Activated gamma-delta T cell treated with Interleukin-2 at 50 U/mL for 16 hours (primary cell): ENCODE measurements around the gene SYNC.
"Not testable (repeated sequence)": the region's sequence is repeated elsewhere in the genome, so short reads cannot be mapped to it uniquely, and the experiment has no call there.

ENCODE experiments used
- DNase-seq: peaks from one replicate; pipeline ENCODE4 v3.0.0-alpha.2; 2020

The SYNC gene

DNA sequence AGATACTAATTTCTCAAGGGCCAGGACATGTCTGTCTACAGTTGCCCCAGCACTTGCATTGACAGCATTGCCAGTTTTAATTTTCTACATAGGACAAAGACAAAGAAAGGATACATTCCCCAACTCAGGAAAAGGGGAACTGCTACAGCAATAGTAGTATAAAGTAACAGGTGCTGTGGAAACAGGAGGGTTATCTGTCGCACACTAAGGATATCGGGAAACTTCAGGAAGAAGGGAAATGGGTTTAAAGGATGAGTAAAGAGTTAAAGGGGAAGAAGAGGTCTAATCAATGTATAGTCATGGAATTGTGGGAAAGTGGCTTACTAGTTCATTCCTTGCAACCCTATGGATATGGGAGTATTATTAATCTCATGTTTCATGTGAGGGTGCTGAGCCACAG, 16.2 kb downstream of the SYNC start:
- DNase-seq, result no peak

DNA sequence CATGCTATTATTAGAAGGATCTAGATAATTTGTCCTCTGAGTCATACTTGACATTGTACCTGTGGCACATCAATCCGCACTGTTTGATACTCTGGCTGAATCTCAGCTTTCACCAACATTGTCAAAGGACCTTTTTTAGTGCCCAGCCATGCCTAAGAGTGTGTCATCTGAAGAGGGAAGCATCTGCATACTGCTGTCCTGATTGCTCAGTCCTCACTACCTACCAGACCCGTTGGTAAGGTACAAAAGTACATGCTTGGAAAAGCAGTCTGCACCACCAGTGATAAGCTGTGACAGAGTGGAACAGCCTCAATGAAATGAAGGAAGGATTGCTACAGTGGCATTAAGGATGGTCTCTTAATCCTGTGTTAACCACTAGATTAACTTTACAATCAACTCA, 17.1 kb downstream of the SYNC start:
- no peak for DNase-seq

DNA sequence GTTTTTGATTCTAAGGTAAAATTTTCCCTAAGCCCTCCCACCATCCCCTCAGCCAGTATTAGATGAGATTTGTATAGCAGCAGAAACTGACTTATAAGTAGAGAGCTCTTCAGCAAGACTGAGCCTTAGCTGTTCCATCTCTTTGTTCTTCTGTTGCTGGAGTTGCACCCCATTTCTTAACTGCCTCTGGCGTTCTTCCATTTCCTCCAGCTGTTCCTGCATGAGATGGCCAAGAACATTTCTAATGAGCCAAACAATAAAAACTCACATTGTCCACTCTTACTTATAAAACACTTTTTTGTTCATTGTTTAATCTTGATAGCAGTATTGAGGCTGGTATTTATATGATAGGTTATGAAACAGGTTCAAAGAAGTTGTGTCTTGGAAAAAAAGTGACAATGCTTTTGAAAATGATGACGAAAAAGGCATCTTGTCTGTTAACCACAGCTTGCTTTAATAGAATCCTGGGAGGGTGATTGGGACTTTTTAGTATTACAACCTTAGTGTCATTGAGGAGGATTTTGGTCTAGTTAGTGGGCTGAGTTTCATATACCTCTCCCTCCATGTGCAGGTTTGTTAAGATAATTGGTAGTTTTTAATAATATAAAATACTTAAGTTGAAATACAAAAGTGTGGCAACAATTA, 18.3 kb downstream of the SYNC start:
- no peak for DNase-seq

DNA sequence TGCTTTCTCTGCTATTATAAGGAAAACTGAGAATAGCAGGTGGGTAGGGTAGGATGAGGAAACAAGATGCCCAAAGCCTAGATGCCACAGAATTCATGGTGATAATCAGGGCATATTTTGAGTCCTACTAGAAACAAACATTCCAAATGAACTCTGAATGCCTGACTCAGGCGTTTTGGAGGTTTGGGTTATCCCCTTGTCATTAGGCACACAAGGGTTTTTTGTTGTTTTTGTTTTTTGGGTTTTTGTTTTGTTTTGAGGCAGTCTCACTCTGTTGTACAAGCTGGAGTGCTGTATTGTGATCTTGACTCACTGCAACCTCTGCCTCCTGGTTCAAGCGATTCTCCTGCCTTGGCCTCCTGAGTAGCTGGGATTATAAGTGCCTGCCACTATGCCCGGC, 19.2 kb downstream of the SYNC start:
- no peak for DNase-seq

DNA sequence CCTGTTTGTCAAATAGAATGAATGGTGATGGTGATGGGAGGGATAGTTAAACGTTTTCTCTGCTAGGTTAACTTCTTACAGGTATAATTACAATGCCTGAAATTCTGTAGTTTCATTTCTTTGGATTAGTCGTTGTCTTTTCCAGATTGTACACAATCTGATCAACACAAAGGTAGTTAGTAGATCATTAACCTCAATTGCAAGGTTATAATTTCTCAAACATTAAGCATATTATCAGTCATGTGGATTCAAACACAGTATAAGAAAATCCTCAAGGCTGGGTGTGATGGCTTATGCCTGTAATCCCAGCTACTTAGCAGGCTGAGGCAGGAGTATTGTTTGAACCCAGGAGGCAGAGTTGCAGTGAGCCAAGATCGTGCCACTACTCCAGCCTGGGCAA, 20.6 kb downstream of the SYNC start:
- DNase-seq, result no peak

DNA sequence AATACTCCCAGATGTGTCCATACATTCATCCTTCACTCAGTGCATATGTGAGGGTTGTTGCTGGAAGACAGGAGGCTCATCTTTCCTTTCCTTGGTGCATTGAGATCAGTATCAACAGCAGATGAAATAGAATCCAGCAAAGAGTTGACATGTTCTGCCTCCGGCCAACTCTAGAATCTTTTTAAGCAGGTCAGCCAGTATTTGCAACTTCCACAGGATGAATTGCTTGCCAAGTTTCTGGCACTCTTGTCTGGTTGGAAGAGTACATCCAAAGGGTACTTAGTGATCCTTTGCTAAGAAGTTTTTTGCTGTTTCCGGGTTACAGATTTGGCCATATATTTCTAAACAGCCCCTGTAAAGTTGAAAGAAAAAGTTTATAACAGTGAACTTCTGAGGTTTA, 21.1 kb downstream of the SYNC start:
- no peak for DNase-seq

DNA sequence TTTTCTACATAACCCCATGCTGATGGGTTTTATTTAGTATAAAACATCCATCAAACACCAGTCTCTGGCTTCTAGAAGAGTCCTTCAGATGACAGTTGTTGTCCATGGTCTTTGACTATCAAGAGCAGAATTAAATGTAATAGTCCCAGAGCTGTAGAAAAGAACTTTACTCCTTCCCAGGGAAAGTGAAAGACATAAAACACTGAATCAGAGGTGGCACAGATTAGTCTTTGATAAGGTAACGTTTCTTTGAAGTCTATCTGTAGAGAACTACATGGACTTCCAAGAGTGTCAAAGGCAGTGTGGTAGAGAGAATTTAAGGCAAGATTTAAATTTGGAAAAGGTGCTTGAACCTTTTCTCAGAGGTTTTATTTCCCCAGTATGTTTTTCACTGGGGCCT, 21.9 kb downstream of the SYNC start:
- DNase-seq, result no peak

DNA sequence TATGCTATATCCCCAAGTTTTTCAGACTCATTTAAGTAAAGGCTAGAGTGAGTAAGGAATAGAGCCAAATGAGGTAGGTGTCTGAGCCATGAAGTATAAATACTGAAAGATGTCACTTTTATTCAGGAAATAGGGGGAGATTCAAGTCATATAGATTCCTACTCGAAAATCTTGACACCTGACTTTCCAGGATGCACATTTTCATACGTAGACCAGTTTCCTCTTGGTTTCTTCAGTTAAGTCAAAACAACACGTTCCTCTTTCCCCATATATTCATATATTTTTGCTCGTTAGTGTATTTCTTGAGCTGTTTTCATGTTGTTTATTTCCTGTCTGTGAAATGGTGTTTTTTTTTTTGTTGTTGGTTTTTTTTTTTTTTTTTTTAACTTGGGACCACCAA, 22.6 kb downstream of the SYNC start:
- DNase-seq, result not testable (repeated sequence)

DNA sequence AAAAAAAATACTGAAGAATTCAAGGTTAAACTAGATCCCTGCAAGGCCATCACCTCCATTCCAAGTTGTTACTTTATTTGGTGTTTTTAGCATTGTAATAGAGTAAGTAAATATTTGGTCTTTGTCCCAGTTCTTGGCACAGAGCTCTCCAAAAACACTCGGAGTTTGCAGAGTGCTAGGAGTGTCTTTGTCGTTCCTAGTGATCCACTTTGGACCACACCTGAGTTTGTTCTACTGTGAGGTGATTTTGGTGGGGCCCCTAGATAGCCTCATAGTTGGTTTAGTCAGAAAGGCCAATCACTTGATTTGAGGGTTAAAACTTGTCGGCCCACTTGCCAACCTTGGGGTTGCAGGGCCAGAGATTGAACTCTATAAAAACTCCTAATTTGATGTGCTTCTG, 25.6 kb downstream of the SYNC start:
- no peak for DNase-seq

DNA sequence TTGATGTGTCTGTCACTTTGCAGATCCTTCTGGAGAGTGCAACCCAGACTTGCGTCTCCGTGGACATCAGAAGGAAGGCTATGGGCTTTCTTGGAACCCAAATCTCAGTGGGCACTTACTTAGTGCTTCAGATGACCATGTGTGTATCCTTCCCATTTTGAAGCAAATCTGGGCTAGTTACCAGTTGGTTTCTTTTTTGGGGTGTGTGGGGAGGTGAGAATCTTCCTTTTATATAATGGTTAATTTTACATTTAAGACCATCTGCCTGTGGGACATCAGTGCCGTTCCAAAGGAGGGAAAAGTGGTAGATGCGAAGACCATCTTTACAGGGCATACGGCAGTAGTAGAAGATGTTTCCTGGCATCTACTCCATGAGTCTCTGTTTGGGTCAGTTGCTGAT, 33.9 kb downstream of the SYNC start:
- not testable (repeated sequence) for DNase-seq

DNA sequence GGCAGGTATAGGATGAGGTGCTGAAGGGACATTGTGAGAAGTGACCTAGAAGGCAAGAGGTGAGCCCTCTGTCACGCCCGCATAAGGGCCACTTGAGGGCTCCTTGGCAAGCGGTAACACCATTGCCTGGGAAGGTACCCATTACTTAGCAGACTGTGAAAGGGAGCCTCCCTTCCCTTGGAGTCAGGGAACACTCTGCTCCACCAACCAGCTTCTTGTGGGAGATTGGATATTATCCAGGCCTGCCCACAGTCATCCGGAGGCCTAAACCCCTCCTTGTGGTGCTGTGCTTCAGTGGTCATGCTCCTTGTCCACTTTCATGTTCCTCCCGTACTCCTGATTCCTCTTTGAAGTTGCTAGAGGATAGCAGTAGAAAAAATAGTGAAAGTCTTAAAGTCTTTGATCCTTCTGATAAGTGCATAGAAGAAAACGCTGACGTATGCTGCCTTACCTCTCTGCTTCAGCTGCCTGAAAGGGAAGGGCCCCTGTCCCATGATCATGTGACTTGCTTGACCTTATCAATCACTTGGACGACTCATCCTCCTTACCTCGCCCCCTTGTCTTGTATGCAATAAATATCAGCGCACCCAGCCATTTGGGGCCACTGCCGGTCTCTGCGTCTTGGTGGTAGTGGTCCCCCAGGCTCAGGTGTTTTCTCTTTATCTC, 35.5 kb downstream of the SYNC start:
- DNase-seq, result no peak

DNA sequence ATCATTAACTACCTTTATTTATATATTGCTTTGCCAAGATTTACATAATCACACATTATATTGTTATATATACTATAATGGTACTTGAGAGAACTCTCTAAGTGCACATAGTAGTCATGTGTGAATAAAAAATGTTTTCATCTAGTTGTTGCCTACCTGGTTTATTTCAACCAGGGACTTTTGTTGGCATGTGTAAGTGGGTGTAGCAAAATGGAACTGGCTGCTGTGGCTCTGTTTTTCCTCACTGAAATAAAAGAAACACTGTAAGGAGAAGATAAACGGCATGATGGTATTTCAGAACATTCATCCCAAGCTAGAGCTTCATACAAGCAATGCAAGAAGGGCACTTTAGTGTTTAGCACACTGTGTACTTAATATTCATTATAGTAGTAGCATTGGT, 36.7 kb downstream of the SYNC start:
- no peak for DNase-seq

DNA sequence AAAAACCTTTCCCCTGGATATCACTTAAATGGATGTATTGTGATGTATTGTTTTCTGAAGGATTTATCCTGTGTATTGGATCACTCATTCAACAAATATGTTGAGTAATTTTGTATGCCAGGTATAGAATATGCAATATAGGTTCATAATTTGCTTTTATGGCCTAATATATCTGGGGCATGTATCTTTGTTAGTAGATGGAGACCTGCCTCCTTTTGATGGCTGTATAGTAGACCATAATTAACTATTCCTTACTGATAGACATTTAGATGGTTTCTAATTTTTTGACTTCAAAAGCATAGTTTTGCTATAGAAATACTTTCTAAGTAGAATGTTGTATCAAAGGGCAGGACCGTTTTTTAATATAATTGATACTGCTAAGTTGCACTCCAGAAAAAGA, 43.0 kb downstream of the SYNC start:
- no peak for DNase-seq

DNA sequence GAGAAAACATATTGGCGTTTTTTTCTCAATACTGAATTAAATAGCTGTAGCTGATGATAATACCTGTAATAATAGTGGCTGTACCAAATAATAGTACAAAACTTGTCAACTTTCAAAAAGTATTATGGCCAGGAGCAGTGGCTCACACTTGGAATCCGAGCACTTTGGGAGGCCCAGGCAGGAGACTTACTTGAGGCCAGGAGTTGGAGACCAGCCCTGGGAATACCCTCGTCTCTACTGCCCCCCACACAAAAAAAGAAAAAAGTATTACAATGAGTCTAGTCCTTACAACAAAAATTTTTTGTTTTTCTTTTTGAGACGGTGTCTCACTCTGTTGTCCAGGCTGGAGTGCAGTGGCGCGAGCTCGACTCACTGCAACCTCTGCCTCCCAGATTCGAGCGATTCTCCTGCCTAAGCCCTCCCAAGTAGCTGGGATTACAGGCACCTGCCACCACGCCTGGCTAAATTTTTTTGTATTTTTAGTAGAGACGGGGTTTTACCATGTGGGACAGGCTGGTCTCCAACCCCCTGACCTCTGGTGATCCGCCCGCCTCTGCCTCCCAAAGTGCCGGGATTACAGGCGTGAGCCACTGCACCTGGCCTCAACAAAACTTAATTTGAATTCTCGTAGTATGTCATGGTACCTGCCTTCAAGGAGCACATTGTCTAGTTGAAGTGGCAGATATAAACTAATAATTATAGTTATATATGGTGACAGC, 50.2 kb downstream of the SYNC start:
- no peak for DNase-seq

DNA sequence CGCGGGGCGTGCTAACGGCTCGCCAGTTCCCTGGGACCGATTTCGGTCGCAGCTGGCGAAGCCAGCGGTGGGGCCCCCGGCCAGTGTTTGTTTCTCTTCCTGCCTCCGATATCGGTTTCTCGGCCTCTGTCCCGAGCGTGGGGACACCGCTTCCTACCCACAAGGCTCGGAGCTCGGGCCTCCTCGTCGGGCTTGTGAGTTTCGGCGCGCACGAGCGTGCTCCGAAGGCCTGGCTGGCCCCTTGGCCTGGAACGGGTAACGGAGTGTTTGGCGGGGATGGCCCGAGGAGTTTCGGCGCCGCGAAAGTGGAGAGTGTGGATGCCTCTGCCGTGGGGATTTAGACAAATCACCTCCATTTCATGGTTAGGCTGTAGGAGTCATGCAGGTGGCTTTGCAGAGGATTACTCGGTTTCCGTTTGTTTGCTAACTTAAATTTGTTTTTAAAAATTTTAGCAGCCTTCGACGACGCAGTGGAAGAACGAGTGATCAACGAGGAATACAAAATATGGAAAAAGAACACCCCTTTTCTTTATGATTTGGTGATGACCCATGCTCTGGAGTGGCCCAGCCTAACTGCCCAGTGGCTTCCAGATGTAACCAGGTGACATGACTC, 51.0 kb downstream of the SYNC start:
- no peak for DNase-seq

DNA sequence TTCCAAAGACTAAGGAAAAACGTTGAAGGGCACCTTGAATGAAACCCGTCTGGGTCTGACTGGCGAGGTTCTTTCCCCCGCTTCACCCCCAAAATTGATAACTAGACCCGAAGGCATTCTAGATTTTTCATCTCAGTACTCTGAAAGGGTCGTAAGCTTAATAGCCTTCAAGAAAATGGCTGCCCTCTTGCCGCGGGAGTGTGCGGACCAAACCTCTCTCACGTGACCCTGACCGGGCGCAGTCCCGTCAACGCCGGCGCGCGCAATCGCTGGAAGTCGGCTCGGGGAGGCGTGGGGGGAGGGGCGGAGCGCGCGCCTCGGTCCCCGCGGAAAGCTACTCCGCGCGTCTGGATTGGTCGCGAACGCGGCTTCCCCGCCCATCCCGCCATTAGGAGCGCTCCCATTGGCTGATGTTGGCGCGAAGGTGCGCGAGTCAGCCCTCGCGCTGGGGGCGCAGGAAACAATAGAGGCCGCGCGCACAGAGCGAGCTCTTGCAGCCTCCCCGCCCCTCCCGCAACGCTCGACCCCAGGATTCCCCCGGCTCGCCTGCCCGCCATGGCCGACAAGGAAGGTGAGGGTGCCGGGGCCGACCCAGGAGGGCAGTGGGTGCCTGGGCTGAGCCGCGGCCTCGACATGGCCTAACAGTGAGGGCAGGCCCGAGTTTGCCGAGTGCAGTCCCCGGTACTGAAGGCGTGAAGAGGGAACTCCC, 51.7 kb downstream of the SYNC start, which contains the start of gene RBBP4:
RBBP4 (plus strand) TSS at position 457 of the 709 bp plus-strand sequence; CDS start at position 556, 99 bp downstream.
- DNase-seq, result peak; percentile 99

DNA sequence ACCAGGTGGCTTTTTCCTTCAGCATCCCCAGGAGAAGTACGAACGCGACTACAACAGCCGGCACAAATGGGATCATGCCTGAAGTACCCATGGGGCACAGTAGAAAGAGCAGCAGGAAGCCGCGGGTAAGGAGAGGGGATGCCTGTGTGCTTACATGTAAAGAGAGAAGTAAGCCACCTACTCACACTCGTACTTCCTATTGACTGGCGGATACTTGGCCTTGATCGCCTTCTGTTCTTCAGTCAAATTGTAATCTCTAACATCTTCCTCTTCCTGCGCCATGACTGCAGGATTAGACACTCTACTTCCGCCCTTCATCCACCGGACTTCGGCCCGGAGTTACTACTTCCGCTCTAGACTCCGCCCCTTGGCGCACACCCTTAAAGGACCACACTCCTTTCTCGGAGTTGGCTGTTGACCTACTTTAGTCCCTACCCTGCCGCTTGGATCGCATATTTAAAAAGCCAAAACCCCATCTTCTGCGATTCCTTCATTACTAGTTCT, 52.3 kb downstream of the SYNC start, which contains the start of gene ZBTB8OS:
ZBTB8OS (minus strand) TSS at position 303 of the 504 bp plus-strand sequence; CDS start at position 282, 21 bp downstream.
- peak; percentile 87 for DNase-seq

DNA sequence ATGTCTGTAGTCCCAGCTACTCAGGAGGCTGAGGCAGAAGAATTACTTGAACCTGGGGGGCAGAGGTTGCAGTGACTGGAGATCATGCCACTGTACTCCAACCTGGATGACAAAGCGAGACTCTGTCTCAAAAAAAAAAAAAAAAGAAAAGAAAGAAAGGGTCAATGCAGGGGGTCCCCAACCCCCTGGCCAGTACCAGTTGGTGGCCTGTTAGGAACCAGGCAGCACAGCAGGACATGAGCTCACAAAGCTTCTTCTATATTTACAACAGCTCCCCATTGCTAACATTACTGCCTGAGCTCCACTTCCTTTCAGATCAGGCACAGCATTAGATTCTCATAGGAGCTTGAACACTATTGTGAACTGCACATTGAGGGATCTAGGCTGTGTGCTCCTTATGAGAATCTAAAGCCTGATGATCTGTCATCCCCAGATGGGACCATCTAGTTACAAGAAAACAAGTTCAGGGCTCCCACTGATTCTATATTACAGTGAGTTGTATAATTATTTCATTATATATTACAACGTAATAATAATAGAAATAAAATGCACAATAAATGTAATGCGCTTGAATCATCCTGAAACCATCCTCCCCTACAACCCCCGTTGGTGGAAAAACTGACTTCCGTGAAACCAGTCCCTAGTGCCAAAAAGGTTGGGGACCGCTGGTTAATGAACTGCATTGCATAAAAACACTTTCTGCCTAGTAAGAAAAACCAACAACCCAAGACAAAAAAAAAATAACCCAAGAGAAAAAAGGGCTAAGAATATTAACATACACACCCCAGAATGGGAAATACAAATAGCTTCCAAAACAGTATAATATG, 55.0 kb downstream of the SYNC start:
- no peak for DNase-seq

DNA sequence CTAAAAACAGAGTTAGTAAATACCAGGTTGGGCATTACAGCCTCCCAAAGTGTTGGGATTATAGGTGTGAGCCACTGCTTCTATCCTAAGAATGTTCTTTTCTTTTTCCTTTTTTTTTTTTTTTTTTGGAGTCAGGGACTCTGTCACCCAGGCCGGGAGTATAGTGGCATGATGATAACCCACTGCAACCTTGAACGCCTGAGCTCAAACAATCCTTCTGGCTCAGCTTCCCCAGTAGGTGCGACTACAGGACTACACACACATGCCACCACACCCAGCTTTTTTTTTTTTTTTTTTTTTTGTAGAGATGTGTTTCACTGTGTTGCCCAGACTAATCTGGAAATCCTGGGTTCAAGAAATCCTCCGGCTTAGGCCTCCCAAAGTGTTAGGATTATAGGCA, 58.1 kb downstream of the SYNC start:
- DNase-seq, result no peak

DNA sequence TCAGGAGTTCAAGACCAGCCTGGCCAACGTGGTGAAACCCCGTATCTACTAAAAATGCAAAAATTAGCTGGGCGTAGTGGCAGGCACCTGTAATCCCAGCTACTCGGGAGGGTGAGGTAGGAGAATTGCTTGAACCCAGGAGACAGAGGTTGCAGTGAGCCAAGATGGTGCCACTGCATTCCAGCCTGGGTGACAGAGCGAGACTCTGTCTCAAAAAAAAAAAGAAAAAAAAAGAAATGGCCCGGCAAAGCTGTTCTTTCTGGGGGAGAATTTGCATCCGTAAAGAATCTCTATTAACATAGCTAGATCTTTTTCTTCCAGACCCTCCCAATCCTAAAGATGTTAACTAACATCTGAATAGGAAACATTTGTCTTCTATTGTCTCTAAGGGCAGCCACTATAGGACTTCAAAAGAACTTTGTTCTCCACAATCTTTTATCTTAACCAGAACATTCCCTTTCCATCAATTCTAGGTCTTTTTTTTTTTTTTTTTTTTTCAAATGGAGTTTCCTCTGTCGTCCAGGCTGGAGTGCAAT, 60.2 kb downstream of the SYNC start:
- not testable (repeated sequence) for DNase-seq

DNA sequence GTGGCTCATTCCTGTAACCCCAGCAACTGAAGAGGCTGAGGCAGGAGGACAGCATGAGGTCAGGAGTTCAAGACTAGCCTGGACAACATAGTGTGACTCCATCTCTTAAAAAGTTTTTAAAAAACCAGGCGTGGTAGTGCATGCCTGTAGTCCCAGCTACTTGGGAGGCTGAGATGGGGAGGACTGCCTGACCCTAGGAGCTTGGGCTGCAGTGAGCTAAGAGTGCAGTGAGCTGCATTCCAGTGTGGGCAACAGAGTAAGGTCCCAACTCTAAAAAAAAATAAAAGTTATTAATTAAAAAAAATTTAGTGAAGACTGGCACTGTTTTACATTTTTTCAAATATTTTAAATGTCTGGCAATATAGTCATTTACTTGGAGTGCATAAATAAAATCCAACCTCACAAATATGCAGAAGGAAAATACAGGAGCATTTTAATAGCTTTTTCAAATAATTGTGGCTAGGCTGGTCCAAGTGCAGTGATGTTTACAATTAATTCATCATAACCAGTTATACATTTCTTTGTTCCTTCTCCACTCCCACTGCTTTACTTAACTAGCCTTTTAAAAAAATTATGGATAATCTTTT, 63.0 kb downstream of the SYNC start:
- DNase-seq, result no peak
